ENCODE data around the gene SH3RF3.

Gene SH3RF3

GRCh38 chr2:109345653-109346480, 216.9 kb downstream of the SH3RF3 start:
- H3K4me3 ChIP-seq (ENCODE audit: low read depth, low read length): no peak overlapping the region
- no peak for DNase-seq (ENCODE audit: low read depth)

GRCh38 chr2:109346601-109347228, 217.7 kb downstream of the SH3RF3 start:
- TF ChIP-seq CTCF (IDR thresholded peaks at IDR 0.05; ENCODE audit: low read depth, low read length): no peak
- no peak for TF ChIP-seq POLR2A (IDR thresholded peaks at IDR 0.05; ENCODE audit: extremely low read depth, insufficient read length)
- TF ChIP-seq MYC (IDR thresholded peaks at IDR 0.05; ENCODE audit: low read depth, low read length): no peak
- no peak for TF ChIP-seq MAX (IDR thresholded peaks at IDR 0.05; ENCODE audit: low read depth, low read length)
- no peak overlapping the region for H3K4me3 ChIP-seq (ENCODE audit: low read depth, low read length)
- no peak for DNase-seq (ENCODE audit: low read depth)

More at GRCh38 chr2:109345653-109346480, 216.9 kb downstream of the SH3RF3 start:
- no peak for TF ChIP-seq POLR2A (IDR thresholded peaks at IDR 0.05; ENCODE audit: extremely low read depth, insufficient read length)

- no peak overlapping the region for H3K4me3 ChIP-seq (ENCODE audit: low read depth, low read length)
- TF ChIP-seq MAX (IDR thresholded peaks at IDR 0.05; ENCODE audit: low read depth, low read length): no peak
- TF ChIP-seq POLR2A (IDR thresholded peaks at IDR 0.05; ENCODE audit: extremely low read depth, insufficient read length): no peak
- TF ChIP-seq CTCF (IDR thresholded peaks at IDR 0.05; ENCODE audit: low read depth, low read length): no peak
- no peak for TF ChIP-seq MYC (IDR thresholded peaks at IDR 0.05; ENCODE audit: low read depth, low read length)
- DNase-seq (ENCODE audit: low read depth): no peak
These were observed 218.6 kb downstream of the SH3RF3 start for GRCh38 chr2:109347626-109348025.

GRCh38 chr2:109348190-109348589, 219.2 kb downstream of the SH3RF3 start:
- DNase-seq (ENCODE audit: low read depth): no peak
- H3K4me3 ChIP-seq (ENCODE audit: low read depth, low read length): no peak overlapping the region
- TF ChIP-seq POLR2A (IDR thresholded peaks at IDR 0.05; ENCODE audit: extremely low read depth, insufficient read length) (no peak), MYC (IDR thresholded peaks at IDR 0.05; ENCODE audit: low read depth, low read length) (no peak), CTCF (IDR thresholded peaks at IDR 0.05; ENCODE audit: low read depth, low read length) (no peak), MAX (IDR thresholded peaks at IDR 0.05; ENCODE audit: low read depth, low read length) (no peak)

- no peak for TF ChIP-seq MAX (IDR thresholded peaks at IDR 0.05; ENCODE audit: low read depth, low read length)
- TF ChIP-seq POLR2A (IDR thresholded peaks at IDR 0.05; ENCODE audit: extremely low read depth, insufficient read length): no peak
- TF ChIP-seq MYC (IDR thresholded peaks at IDR 0.05; ENCODE audit: low read depth, low read length): no peak
- no peak for TF ChIP-seq CTCF (IDR thresholded peaks at IDR 0.05; ENCODE audit: low read depth, low read length)
- H3K4me3 ChIP-seq (ENCODE audit: low read depth, low read length): no peak overlapping the region
- DNase-seq (ENCODE audit: low read depth): no peak
These were observed 219.9 kb downstream of the SH3RF3 start for GRCh38 chr2:109348671-109349502.

All from NB4 (cell line).